ENCODE data around the gene CFAP251.
"Not testable (repeated sequence)": the region's sequence is repeated elsewhere in the genome, so short reads cannot be mapped to it uniquely, and the experiment has no call there.

CFAP251 gene

GRCh38 chr12:121975021-121975420 lies 56.6 kb downstream of the CFAP251 start:
- DNase-seq: no peak
- Histone ChIP-seq H3K27ac (ENCODE audit: insufficient read depth, low read length, poor library complexity, severe bottlenecking) (no peak overlapping the region), H3K9me3 (ENCODE audit: control insufficient read depth, low read length) (no peaks in the 10 kb centered on the region), H3K36me3 (ENCODE audit: control insufficient read depth, insufficient read depth, low read length) (no peaks in the 10 kb centered on the region), H3K4me3 (ENCODE audit: insufficient read depth, low read depth, low read length, poor library complexity, severe bottlenecking) (no peak overlapping the region), H3K27me3 (replicated peaks; ENCODE audit: control insufficient read depth, insufficient read depth, low read length, poor library complexity, severe bottlenecking) (no peaks in the 10 kb centered on the region), H3K4me1 (ENCODE audit: control insufficient read depth, insufficient read depth, low read length, poor library complexity, severe bottlenecking) (no peaks in the 10 kb centered on the region)

DNA sequence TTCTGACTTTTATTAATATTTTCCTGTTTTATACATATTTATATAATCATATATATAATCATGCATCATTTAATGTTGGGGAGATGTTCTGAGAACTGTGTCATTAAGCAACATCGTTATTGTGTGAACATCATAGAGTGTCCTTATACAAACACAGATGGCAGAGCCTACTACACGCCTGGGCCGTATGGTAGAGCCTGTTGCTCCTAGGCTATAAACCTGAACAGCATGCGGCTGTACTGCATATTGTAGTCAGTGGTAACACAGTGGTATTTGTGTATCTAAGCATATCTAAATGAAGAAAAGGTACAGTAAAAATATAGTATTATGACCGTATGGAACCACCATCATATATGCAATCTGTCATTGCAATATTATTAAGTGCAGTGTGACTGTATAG lies 58.6 kb downstream of the CFAP251 start:
- DNase-seq: no peak
- Histone ChIP-seq H3K4me3 (ENCODE audit: insufficient read depth, low read depth, low read length, poor library complexity, severe bottlenecking) (no peak overlapping the region), H3K27me3 (replicated peaks; ENCODE audit: control insufficient read depth, insufficient read depth, low read length, poor library complexity, severe bottlenecking) (no peaks in the 10 kb centered on the region), H3K4me1 (ENCODE audit: control insufficient read depth, insufficient read depth, low read length, poor library complexity, severe bottlenecking) (no peaks in the 10 kb centered on the region), H3K9me3 (ENCODE audit: control insufficient read depth, low read length) (no peaks in the 10 kb centered on the region), H3K27ac (ENCODE audit: insufficient read depth, low read length, poor library complexity, severe bottlenecking) (no peak overlapping the region), H3K36me3 (ENCODE audit: control insufficient read depth, insufficient read depth, low read length) (no peaks in the 10 kb centered on the region)

GRCh38 chr12:121980191-121980891 lies 61.9 kb downstream of the CFAP251 start:
- Histone ChIP-seq H3K27me3 (replicated peaks; ENCODE audit: control insufficient read depth, insufficient read depth, low read length, poor library complexity, severe bottlenecking) (no peaks in the 10 kb centered on the region), H3K27ac (ENCODE audit: insufficient read depth, low read length, poor library complexity, severe bottlenecking) (no peak overlapping the region), H3K9me3 (ENCODE audit: control insufficient read depth, low read length) (no peaks in the 10 kb centered on the region), H3K36me3 (ENCODE audit: control insufficient read depth, insufficient read depth, low read length) (no peaks in the 10 kb centered on the region), H3K4me3 (ENCODE audit: insufficient read depth, low read depth, low read length, poor library complexity, severe bottlenecking) (no peak overlapping the region), H3K4me1 (ENCODE audit: control insufficient read depth, insufficient read depth, low read length, poor library complexity, severe bottlenecking) (no peaks in the 10 kb centered on the region)
- no peak for DNase-seq

DNA sequence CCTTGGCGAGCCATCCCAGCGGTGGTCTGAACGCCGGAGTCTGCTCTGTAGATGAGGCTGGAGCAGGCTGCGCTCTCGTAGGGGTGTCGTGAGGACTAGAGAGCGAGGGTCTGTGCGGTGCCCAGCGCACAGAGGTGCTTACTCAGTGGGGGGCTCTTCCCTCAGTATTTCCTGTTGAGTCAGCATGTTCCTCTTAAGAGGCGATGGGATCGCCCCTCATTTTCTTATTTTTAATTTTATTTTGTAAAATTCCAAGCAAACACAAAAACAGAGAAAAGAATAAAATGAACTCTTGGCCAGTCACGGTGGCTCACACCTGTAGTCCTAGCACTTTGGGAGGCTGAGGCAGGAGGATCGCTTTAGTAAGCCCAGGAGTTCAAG lies 62.5 kb downstream of the CFAP251 start:
- no peak for DNase-seq
- no peaks in the 10 kb centered on the region for H3K9me3 ChIP-seq (ENCODE audit: control insufficient read depth, low read length)
- H3K27me3 ChIP-seq (replicated peaks; ENCODE audit: control insufficient read depth, insufficient read depth, low read length, poor library complexity, severe bottlenecking): no peaks in the 10 kb centered on the region
- no peaks in the 10 kb centered on the region for H3K36me3 ChIP-seq (ENCODE audit: control insufficient read depth, insufficient read depth, low read length)
- H3K4me3 ChIP-seq (ENCODE audit: insufficient read depth, low read depth, low read length, poor library complexity, severe bottlenecking): no peak overlapping the region
- no peaks in the 10 kb centered on the region for H3K4me1 ChIP-seq (ENCODE audit: control insufficient read depth, insufficient read depth, low read length, poor library complexity, severe bottlenecking)
- H3K27ac ChIP-seq (ENCODE audit: insufficient read depth, low read length, poor library complexity, severe bottlenecking): no peak overlapping the region

DNA sequence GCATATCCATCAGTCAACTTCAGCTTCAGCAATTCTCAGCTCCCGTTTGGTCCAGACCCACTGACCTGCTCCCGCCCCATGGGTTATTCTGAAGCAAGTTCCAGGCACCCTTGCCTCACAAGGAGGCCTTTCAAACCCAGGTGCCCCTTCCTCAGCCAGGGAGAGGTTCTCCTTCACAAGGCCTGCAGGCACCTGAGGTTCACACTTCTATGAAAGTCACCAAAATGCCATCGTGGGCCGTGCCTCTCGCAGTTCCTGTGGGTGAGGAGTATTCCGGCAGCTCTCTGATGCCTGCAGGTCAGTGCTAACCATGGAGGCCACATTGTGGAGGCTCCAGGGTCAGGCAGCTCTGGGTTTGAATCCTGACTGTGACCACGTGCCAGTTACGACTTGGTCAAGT lies 63.1 kb downstream of the CFAP251 start:
- no peak overlapping the region for H3K27ac ChIP-seq (ENCODE audit: insufficient read depth, low read length, poor library complexity, severe bottlenecking)
- no peaks in the 10 kb centered on the region for H3K4me1 ChIP-seq (ENCODE audit: control insufficient read depth, insufficient read depth, low read length, poor library complexity, severe bottlenecking)
- H3K9me3 ChIP-seq (ENCODE audit: control insufficient read depth, low read length): no peaks in the 10 kb centered on the region
- no peaks in the 10 kb centered on the region for H3K27me3 ChIP-seq (replicated peaks; ENCODE audit: control insufficient read depth, insufficient read depth, low read length, poor library complexity, severe bottlenecking)
- H3K36me3 ChIP-seq (ENCODE audit: control insufficient read depth, insufficient read depth, low read length): no peaks in the 10 kb centered on the region
- no peak overlapping the region for H3K4me3 ChIP-seq (ENCODE audit: insufficient read depth, low read depth, low read length, poor library complexity, severe bottlenecking)
- DNase-seq: no peak

GRCh38 chr12:121982950-121983349 lies 64.6 kb downstream of the CFAP251 start:
- H3K36me3 ChIP-seq (ENCODE audit: control insufficient read depth, insufficient read depth, low read length): no peaks in the 10 kb centered on the region
- no peak for DNase-seq
- no peaks in the 10 kb centered on the region for H3K4me1 ChIP-seq (ENCODE audit: control insufficient read depth, insufficient read depth, low read length, poor library complexity, severe bottlenecking)
- H3K9me3 ChIP-seq (ENCODE audit: control insufficient read depth, low read length): no peaks in the 10 kb centered on the region
- no peak overlapping the region for H3K4me3 ChIP-seq (ENCODE audit: insufficient read depth, low read depth, low read length, poor library complexity, severe bottlenecking)
- no peak overlapping the region for H3K27ac ChIP-seq (ENCODE audit: insufficient read depth, low read length, poor library complexity, severe bottlenecking)
- no peaks in the 10 kb centered on the region for H3K27me3 ChIP-seq (replicated peaks; ENCODE audit: control insufficient read depth, insufficient read depth, low read length, poor library complexity, severe bottlenecking)

- no peaks in the 10 kb centered on the region for H3K9me3 ChIP-seq (ENCODE audit: control insufficient read depth, low read length)
- H3K27me3 ChIP-seq (replicated peaks; ENCODE audit: control insufficient read depth, insufficient read depth, low read length, poor library complexity, severe bottlenecking): no peaks in the 10 kb centered on the region
- no peak overlapping the region for H3K27ac ChIP-seq (ENCODE audit: insufficient read depth, low read length, poor library complexity, severe bottlenecking)
- H3K36me3 ChIP-seq (ENCODE audit: control insufficient read depth, insufficient read depth, low read length): no peaks in the 10 kb centered on the region
- no peaks in the 10 kb centered on the region for H3K4me1 ChIP-seq (ENCODE audit: control insufficient read depth, insufficient read depth, low read length, poor library complexity, severe bottlenecking)
- no peak overlapping the region for H3K4me3 ChIP-seq (ENCODE audit: insufficient read depth, low read depth, low read length, poor library complexity, severe bottlenecking)
- DNase-seq: no peak
Observed at GRCh38 chr12:121983536-121984210, 65.3 kb downstream of the CFAP251 start.

DNA sequence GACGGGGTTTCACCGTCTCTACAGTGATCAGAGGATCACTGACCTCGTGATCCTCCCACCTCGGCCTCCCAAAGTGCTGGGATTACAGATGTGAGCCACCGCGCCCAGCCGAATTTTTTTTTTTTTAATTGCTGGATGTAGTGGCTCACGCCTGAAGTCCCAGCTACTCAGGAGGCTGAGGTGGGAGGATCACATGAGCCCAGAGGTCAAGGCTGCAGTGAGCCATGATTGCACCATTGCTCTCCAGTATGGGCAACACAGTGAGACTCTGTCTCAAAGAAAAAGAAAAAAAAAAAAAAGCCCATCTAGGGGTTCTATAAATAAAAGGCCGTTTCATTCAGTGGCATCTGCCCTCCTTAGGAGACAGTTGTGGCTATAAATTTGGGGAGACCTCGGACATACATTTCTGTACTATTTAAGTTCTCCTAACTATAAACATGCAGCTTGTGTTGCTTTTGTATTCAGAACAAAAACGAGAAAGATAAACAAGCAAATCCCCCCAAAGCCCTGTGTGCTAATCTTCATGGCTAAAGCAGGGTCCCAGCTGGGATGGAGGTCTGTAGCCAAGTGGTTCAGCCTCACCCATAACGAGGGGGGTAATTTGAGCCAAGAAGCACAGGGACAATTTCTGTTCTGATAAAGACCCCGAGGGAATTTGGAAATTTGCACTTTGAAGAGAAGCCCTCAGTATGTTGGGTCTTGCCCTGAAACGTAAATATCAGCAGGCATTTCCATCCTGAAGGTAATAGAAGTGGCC lies 68.3 kb downstream of the CFAP251 start:
- no peaks in the 10 kb centered on the region for H3K4me1 ChIP-seq (ENCODE audit: control insufficient read depth, insufficient read depth, low read length, poor library complexity, severe bottlenecking)

GRCh38 chr12:121988519-121988918 lies 70.1 kb downstream of the CFAP251 start:
- H3K36me3 ChIP-seq (ENCODE audit: control insufficient read depth, insufficient read depth, low read length); H3K27me3 ChIP-seq (replicated peaks; ENCODE audit: control insufficient read depth, insufficient read depth, low read length, poor library complexity, severe bottlenecking); H3K4me1 ChIP-seq (ENCODE audit: control insufficient read depth, insufficient read depth, low read length, poor library complexity, severe bottlenecking); DNase-seq; H3K9me3 ChIP-seq (ENCODE audit: control insufficient read depth, low read length); H3K4me3 ChIP-seq (ENCODE audit: insufficient read depth, low read depth, low read length, poor library complexity, severe bottlenecking); H3K27ac ChIP-seq (ENCODE audit: insufficient read depth, low read length, poor library complexity, severe bottlenecking): not testable (repeated sequence)

More for the DNA sequence above, 68.3 kb downstream of the CFAP251 start:
- Histone ChIP-seq H3K27me3 (replicated peaks; ENCODE audit: control insufficient read depth, insufficient read depth, low read length, poor library complexity, severe bottlenecking) (no peaks in the 10 kb centered on the region), H3K27ac (ENCODE audit: insufficient read depth, low read length, poor library complexity, severe bottlenecking) (no peak overlapping the region), H3K36me3 (ENCODE audit: control insufficient read depth, insufficient read depth, low read length) (no peaks in the 10 kb centered on the region), H3K4me3 (ENCODE audit: insufficient read depth, low read depth, low read length, poor library complexity, severe bottlenecking) (no peak overlapping the region), H3K9me3 (ENCODE audit: control insufficient read depth, low read length) (no peaks in the 10 kb centered on the region)
- no peak for DNase-seq
